Measurements from ENCODE around the gene ALG8. TPM values are rescaled to one million over a fixed set of nuclear protein-coding genes. Genes with fewer than 3 reads are reported as not detected.
A peak's percentile ranks its signal among the peaks of the same experiment; 100 is the strongest.

Gene ALG8
- 10 to 100 TPM; 24.4 to 47.0 (median 32.6) TPM for total RNA-seq

GRCh38 chr11:78139422-78140391 lies at the start of gene ALG8:
TSS of gene ALG8 (minus strand) at chr11:78139626. CDS start at chr11:78139588, 38 bp downstream.
- ATAC-seq (ENCODE audit: low FRiP score): peak; percentile 97
- TF ChIP-seq, protein P1, sequence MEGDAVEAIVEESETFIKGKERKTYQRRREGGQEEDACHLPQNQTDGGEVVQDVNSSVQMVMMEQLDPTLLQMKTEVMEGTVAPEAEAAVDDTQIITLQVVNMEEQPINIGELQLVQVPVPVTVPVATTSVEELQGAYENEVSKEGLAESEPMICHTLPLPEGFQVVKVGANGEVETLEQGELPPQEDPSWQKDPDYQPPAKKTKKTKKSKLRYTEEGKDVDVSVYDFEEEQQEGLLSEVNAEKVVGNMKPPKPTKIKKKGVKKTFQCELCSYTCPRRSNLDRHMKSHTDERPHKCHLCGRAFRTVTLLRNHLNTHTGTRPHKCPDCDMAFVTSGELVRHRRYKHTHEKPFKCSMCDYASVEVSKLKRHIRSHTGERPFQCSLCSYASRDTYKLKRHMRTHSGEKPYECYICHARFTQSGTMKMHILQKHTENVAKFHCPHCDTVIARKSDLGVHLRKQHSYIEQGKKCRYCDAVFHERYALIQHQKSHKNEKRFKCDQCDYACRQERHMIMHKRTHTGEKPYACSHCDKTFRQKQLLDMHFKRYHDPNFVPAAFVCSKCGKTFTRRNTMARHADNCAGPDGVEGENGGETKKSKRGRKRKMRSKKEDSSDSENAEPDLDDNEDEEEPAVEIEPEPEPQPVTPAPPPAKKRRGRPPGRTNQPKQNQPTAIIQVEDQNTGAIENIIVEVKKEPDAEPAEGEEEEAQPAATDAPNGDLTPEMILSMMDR (IDR thresholded peaks at IDR 0.05): no peak
- peak; percentile 87 for DNase-seq (ENCODE audit: low spot score)

DNA sequence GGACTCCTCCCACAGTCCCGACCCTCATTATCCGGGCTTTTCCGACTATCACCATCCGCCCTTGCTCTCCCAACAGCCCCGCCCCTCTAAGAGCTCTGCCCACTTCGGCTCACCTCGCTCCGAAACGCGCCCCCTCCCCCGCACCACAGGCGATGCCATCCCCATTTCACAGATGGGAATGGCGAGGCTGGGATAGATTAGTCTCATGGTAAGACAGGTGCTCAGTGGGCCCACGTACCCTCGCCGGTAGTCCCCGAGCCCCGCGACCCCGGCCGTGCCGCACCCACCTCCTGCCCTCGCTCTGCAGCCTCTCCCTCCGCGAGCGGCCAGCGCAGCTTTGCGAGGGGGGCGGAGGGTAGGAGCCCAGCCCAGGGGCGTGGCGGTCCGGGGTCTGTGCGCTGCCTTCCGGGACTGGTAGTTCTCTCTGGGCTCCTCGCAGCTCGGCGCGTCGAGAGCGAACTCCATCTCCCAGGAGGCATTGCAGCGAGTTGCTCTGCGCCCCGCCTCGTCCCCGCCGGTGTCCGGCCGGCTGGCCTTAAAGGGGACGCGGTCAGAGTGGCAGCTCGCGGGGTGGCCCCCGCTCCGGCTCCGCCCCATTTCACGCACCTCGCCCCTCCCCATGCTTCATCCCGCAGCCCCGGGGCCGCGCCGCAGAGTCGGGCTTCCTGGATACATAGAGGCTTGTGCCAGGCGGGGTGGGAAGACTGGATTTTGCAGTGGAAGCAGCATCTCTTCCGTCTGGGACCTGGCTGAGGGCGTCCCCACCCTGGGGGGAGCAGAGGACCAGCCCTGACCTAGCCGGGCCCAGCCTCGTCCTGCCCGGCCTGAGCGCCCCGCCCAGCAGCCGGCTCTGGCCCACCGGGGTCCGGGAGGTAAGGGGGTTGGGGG lies 49.1 kb upstream of the ALG8 start, which contains the start of the genes KCTD21 and USP35:
TSS of gene KCTD21 (minus strand) at position 341 of the 888 bp plus-strand sequence. CDS start 14,072 bp downstream, outside the sequence.
TSS of gene USP35 (plus strand) at position 634 of the 888 bp plus-strand sequence. CDS start 7,327 bp downstream, outside the sequence.
- TF ChIP-seq, protein P1 (IDR thresholded peaks at IDR 0.05): no peak
- ATAC-seq (ENCODE audit: low FRiP score) (peak; percentile 97), DNase-seq (ENCODE audit: low spot score) (peak; percentile 72)

GRCh38 chr11:78187366-78188285 lies 48.2 kb upstream of the ALG8 start:
- peak; percentile 65 for ATAC-seq (ENCODE audit: low FRiP score)
- DNase-seq (ENCODE audit: low spot score): no peak
- TF ChIP-seq, protein P1 (IDR thresholded peaks at IDR 0.05): no peak

- no peak for DNase-seq (ENCODE audit: low spot score)
- ATAC-seq (ENCODE audit: low FRiP score): no peak
- TF ChIP-seq, protein P1 (IDR thresholded peaks at IDR 0.05): no peak
Measured at GRCh38 chr11:78181185-78181584, 41.8 kb upstream of the ALG8 start.

DNA sequence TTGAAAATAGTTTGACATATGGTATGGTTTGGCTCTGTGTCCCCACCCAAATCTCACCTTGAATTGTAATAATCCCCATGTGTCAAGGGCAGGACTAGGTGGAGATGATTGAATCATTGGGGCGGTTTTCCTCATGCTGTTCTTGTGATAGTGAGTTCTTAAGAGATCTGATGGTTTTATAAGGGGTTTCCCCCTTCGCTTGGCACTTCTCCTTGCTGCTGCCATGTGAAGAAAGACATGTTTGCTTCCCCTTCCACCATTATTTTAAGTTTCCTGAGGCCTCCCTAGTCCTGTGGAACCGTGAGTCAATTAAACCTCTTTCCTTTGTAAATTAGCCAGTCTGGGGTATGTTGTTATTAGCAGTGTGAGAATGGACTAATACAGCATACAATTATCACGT lies 41.3 kb upstream of the ALG8 start:
- ATAC-seq (ENCODE audit: low FRiP score) (no peak), DNase-seq (ENCODE audit: low spot score) (no peak)
- TF ChIP-seq, protein P1 (IDR thresholded peaks at IDR 0.05): no peak
